ENCODE data around the gene PNRC1.

Gene PNRC1

GRCh38 chr6:89116702-89117101 is 36.2 kb downstream of the PNRC1 start:
- no peak for DNase-seq

GRCh38 chr6:89117211-89118108 is 36.9 kb downstream of the PNRC1 start, which contains the start of gene SRSF12:
Gene SRSF12, minus strand, starts transcription at chr6:89118071. Its CDS starts 184 bp downstream, at chr6:89117887.
- DNase-seq: peak; percentile 8

GRCh38 chr6:89118931-89119330 is 38.4 kb downstream of the PNRC1 start:
- DNase-seq: no peak

GRCh38 chr6:89120371-89120770 is 39.8 kb downstream of the PNRC1 start:
- DNase-seq: no peak

GRCh38 chr6:89121934-89122333 is 41.4 kb downstream of the PNRC1 start:
- DNase-seq: no peak

- peak; percentile 42 for DNase-seq
These were observed 42.1 kb downstream of the PNRC1 start for GRCh38 chr6:89122625-89123024.

GRCh38 chr6:89128256-89128671 is 47.7 kb downstream of the PNRC1 start:
- DNase-seq: peak; percentile 24

GRCh38 chr6:89131599-89131998 is 51.0 kb downstream of the PNRC1 start:
- DNase-seq: no peak

GRCh38 chr6:89132057-89132456 is 51.5 kb downstream of the PNRC1 start:
- peak; percentile 38 for DNase-seq

GRCh38 chr6:89133981-89134380 is 53.4 kb downstream of the PNRC1 start:
- DNase-seq: no peak

GRCh38 chr6:89134723-89135122 is 54.2 kb downstream of the PNRC1 start:
- no peak for DNase-seq

Measured in MV-4-11 (cell line).